WTC11 (cell line): ENCODE data around the gene CYP2A7.
"Not testable (repeated sequence)": the region's sequence is repeated elsewhere in the genome, so short reads cannot be mapped to it uniquely, and the experiment has no call there.

Source experiments
- ATF6 ChIP-seq: sonication (generic); formaldehyde crosslinking; IDR thresholded peaks from 2 replicates; pipeline ENCODE4 v1.8.1; 2023; ENCODE audit warnings: mild to moderate bottlenecking, missing genetic modification reagents
- CBFB ChIP-seq: sonication (generic); formaldehyde crosslinking; IDR thresholded peaks from 2 replicates; pipeline ENCODE4 v1.8.1; 2022; ENCODE audit warnings: mild to moderate bottlenecking, low read depth, missing genetic modification reagents
- MLX ChIP-seq: sonication (generic); formaldehyde crosslinking; IDR thresholded peaks from 2 replicates; pipeline ENCODE4 v1.8.1; 2023; ENCODE audit warnings: mild to moderate bottlenecking, missing genetic modification reagents, moderate library complexity
- ZBTB21 ChIP-seq: sonication (generic); formaldehyde crosslinking; IDR thresholded peaks from 2 replicates; pipeline ENCODE4 v1.8.1; 2023; ENCODE audit warnings: mild to moderate bottlenecking, missing genetic modification reagents, borderline replicate concordance
- ZNF396 ChIP-seq: fragments of 250-450 bp; sonication (Bioruptor Pico); IDR thresholded peaks from 2 replicates; pipeline ENCODE4 v1.8.0; 2021; ENCODE audit warnings: mild to moderate bottlenecking, moderate library complexity, borderline replicate concordance
- TF ChIP-seq, protein P1 (sequence below): fragments of 200-600 bp; IDR thresholded peaks from 2 replicates; pipeline ENCODE4 v1.8.0; 2022; ENCODE audit warnings: antibody characterized with exemption
- TF ChIP-seq, protein P2 (sequence below): fragments of 250-450 bp; sonication (Bioruptor Pico); conservative IDR thresholded peaks from 2 replicates; pipeline ENCODE4 v1.9.0; 2021; ENCODE audit warnings: mild to moderate bottlenecking
- TF ChIP-seq, protein P3 (sequence below): sonication (generic); formaldehyde crosslinking; IDR thresholded peaks from 2 replicates; pipeline ENCODE4 v1.8.1; 2022; ENCODE audit warnings: missing genetic modification reagents, borderline replicate concordance
- TF ChIP-seq, protein P4 (sequence below): sonication (generic); formaldehyde crosslinking; conservative IDR thresholded peaks from 2 replicates; pipeline ENCODE4 v1.8.1; 2022; ENCODE audit warnings: mild to moderate bottlenecking, missing genetic modification reagents

DNA sequence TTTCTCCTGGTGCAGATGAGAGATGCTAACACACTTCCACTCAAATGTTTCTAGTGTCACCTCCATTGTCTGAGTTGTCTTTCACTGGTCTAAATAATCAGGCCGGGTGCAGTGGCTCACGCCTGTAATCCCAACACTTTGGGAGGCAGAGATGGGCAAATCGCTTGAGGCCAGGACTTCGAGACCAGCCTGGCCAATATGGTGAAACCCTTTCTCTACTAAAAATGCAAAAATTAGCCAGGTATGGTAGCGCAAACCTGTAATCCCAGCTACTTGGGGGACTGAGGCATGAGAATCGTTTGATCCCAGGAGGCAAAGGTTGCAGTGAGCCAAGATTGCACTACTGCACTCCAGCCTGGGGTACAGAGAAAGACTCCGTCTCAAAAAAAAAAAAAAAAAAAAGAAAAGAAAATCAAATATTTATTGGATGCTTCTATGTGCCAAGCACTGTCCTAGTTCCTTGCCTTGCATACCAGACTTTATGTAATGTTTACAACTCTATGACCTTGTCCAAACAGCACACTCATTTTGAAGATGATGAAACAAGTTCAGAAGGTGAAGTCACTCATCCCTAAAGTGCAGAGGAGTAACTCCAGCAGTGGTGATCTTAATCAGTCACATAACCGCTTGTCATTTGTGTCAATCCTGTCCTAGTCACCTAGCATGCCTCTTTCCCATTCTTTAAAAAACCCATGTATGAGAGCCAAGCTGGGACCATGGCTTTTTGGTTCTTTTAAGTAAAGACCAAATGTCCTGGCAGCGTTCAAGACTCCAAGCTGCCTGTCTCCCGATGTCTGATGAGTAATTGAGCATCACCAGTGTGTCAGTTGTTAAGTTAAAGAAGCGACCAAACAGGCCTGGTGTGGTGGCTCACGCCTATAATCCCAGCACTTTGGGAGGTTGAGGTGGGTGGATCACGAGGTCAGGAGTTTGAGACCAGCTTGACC lies 15.1 kb upstream of the CYP2A7 start:
- not testable (repeated sequence) for TF ChIP-seq ZNF396 (CRISPR knock-in tag); MLX (CRISPR knock-in tag); CBFB (CRISPR knock-in tag); ZBTB21 (CRISPR knock-in tag); ATF6
- TF ChIP-seq, protein P1, sequence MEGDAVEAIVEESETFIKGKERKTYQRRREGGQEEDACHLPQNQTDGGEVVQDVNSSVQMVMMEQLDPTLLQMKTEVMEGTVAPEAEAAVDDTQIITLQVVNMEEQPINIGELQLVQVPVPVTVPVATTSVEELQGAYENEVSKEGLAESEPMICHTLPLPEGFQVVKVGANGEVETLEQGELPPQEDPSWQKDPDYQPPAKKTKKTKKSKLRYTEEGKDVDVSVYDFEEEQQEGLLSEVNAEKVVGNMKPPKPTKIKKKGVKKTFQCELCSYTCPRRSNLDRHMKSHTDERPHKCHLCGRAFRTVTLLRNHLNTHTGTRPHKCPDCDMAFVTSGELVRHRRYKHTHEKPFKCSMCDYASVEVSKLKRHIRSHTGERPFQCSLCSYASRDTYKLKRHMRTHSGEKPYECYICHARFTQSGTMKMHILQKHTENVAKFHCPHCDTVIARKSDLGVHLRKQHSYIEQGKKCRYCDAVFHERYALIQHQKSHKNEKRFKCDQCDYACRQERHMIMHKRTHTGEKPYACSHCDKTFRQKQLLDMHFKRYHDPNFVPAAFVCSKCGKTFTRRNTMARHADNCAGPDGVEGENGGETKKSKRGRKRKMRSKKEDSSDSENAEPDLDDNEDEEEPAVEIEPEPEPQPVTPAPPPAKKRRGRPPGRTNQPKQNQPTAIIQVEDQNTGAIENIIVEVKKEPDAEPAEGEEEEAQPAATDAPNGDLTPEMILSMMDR, result not testable (repeated sequence)
- TF ChIP-seq, protein P2, sequence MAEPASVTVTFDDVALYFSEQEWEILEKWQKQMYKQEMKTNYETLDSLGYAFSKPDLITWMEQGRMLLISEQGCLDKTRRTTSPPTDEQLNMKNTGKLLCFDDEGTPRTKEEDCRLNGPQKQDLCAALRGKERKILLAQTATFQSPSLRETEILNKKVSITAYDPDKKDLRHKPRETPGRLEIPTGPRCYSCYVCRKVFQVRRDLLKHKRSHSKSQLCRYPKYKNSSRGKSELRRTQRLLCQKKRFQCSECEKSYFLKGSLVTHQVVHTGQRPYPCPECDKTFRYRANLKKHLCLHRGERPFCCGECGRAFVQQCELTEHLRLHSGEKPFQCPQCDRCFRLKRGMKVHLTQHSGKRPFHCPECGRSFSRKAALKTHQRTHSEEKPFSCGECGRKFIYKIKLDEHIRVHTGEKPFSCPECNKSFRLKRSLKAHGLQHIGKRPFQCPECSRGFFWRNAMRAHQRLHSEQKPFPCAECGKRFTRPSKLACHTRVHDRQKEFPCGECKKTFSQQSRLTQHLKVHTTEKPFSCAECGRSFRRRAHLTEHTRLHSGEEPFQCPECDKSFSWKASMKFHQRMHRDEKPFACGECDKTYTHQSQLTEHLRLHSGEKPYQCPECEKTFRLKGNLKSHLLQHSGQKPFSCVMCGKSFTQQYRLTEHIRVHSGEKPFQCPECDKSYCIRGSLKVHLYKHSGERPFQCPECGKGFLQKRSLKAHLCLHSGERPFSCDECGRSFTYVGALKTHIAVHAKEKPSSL (CRISPR knock-in tag), result not testable (repeated sequence)
- TF ChIP-seq, protein P3, sequence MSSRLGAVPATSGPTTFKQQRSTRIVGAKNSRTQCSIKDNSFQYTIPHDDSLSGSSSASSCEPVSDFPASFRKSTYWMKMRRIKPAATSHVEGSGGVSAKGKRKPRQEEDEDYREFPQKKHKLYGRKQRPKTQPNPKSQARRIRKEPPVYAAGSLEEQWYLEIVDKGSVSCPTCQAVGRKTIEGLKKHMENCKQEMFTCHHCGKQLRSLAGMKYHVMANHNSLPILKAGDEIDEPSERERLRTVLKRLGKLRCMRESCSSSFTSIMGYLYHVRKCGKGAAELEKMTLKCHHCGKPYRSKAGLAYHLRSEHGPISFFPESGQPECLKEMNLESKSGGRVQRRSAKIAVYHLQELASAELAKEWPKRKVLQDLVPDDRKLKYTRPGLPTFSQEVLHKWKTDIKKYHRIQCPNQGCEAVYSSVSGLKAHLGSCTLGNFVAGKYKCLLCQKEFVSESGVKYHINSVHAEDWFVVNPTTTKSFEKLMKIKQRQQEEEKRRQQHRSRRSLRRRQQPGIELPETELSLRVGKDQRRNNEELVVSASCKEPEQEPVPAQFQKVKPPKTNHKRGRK (CRISPR knock-in tag), result not testable (repeated sequence)
- TF ChIP-seq, protein P4, sequence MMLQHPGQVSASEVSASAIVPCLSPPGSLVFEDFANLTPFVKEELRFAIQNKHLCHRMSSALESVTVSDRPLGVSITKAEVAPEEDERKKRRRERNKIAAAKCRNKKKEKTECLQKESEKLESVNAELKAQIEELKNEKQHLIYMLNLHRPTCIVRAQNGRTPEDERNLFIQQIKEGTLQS, result not testable (repeated sequence)
